Esophagus muscularis mucosa (tissue), 3 donors: Measurements from ENCODE around the gene SH3RF3.

Source experiments
- POLR2AphosphoS5 ChIP-seq, 2 donors: sonication (generic); formaldehyde crosslinking; IDR thresholded peaks; one replicate each; pipeline ENCODE4 v1.6.1; 2017; ENCODE audit warnings: antibody characterized with exemption in 2 of 2
- TF ChIP-seq, protein P1 (sequence below), 3 experiments: fragments of 200-600 bp in 2 of 3; fragments of 450-650 bp in 1 of 3; sonication (generic) in 2 of 3; IDR thresholded peaks; one replicate each; pipeline ENCODE4 v1.5.1; 2017 to 2019; ENCODE audit warnings: antibody characterized with exemption in 3 of 3, mild to moderate bottlenecking in 2 of 3, moderate library complexity in 1 of 3

DNA sequence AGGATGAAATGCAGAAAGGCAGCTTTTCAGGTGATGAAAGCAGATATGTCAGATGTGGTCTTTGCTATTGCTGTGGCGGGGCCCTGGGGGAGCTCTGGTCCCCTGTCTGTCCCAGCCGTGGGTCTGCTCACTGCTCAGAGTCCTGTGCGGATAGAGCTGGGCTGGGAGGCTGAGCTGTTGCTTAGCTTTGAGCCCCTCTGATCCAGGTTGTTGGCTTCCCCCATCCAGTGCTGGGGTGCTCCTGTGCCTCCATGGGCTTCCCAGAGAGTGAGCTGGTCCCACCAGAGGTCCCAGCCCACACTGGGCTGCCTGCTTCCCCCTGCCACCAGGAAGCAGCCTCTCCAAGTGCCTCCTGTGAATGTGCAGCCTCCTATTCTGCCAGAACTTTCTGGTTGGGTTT is 55.4 kb downstream of the SH3RF3 start:
- no peak for TF ChIP-seq POLR2AphosphoS5 (IDR thresholded peaks at IDR 0.05)
- TF ChIP-seq, protein P1, sequence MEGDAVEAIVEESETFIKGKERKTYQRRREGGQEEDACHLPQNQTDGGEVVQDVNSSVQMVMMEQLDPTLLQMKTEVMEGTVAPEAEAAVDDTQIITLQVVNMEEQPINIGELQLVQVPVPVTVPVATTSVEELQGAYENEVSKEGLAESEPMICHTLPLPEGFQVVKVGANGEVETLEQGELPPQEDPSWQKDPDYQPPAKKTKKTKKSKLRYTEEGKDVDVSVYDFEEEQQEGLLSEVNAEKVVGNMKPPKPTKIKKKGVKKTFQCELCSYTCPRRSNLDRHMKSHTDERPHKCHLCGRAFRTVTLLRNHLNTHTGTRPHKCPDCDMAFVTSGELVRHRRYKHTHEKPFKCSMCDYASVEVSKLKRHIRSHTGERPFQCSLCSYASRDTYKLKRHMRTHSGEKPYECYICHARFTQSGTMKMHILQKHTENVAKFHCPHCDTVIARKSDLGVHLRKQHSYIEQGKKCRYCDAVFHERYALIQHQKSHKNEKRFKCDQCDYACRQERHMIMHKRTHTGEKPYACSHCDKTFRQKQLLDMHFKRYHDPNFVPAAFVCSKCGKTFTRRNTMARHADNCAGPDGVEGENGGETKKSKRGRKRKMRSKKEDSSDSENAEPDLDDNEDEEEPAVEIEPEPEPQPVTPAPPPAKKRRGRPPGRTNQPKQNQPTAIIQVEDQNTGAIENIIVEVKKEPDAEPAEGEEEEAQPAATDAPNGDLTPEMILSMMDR (IDR thresholded peaks at IDR 0.05): no peak
